T-helper 2 cell (primary cell): Measurements from ENCODE around the gene KCNQ1.
"Not testable (repeated sequence)": the region's sequence is repeated elsewhere in the genome, so short reads cannot be mapped to it uniquely, and the experiment has no call there.

Experiments
- DNase-seq, 5 experiments: peaks; one replicate each; pipeline versions ENCODE4 v3.0.0 to v3.0.0-alpha.2; 2012 to 2022

Gene KCNQ1

GRCh38 chr11:2599561-2600189, 154.9 kb downstream of the KCNQ1 start:
- no peak for DNase-seq

GRCh38 chr11:2609345-2609744, 164.5 kb downstream of the KCNQ1 start:
- DNase-seq = no peak

GRCh38 chr11:2612884-2613571, 168.2 kb downstream of the KCNQ1 start:
- DNase-seq = no peak

GRCh38 chr11:2621894-2622293, 177.1 kb downstream of the KCNQ1 start:
- no peak for DNase-seq

GRCh38 chr11:2625183-2625582, 180.4 kb downstream of the KCNQ1 start:
- DNase-seq = no peak

GRCh38 chr11:2630679-2631078, 185.9 kb downstream of the KCNQ1 start:
- no peak for DNase-seq

GRCh38 chr11:2631161-2631560, 186.4 kb downstream of the KCNQ1 start:
- DNase-seq = no peak

GRCh38 chr11:2639763-2640162, 195.0 kb downstream of the KCNQ1 start:
- not testable (repeated sequence) for DNase-seq

GRCh38 chr11:2641623-2642022, 196.8 kb downstream of the KCNQ1 start:
- no peak for DNase-seq

- DNase-seq = no peak
These were observed 198.9 kb downstream of the KCNQ1 start for GRCh38 chr11:2643746-2644145.

GRCh38 chr11:2644844-2645778, 200.3 kb downstream of the KCNQ1 start:
- DNase-seq = no peak

- DNase-seq = no peak
These were observed 200.9 kb downstream of the KCNQ1 start for GRCh38 chr11:2645779-2646118.

GRCh38 chr11:2647167-2647566, 202.4 kb downstream of the KCNQ1 start:
- no peak for DNase-seq

GRCh38 chr11:2647953-2648352, 203.1 kb downstream of the KCNQ1 start:
- no peak for DNase-seq

GRCh38 chr11:2649400-2649799, 204.6 kb downstream of the KCNQ1 start:
- DNase-seq = no peak

GRCh38 chr11:2649848-2650247, 205.0 kb downstream of the KCNQ1 start:
- no peak for DNase-seq

GRCh38 chr11:2650343-2650867, 205.6 kb downstream of the KCNQ1 start:
- no peak for DNase-seq

GRCh38 chr11:2651054-2651617, 206.3 kb downstream of the KCNQ1 start:
- DNase-seq = no peak

- DNase-seq = no peak
These were observed 207.0 kb downstream of the KCNQ1 start for GRCh38 chr11:2651826-2652271.

- DNase-seq = no peak
These were observed 207.8 kb downstream of the KCNQ1 start for GRCh38 chr11:2652333-2653197.

- no peak for DNase-seq
These were observed 208.4 kb downstream of the KCNQ1 start for GRCh38 chr11:2653198-2653551.
